Activated T-helper 17 cell treated with anti-CD3 and anti-CD28 coated beads, Interleukin-2, amount 50 U/mL, for 72 hours (primary cell): Measurements from ENCODE around the gene PRR23E. TPM values are rescaled to one million over a fixed set of nuclear protein-coding genes. Genes with fewer than 3 reads are reported as not detected.

Experiments
- ATAC-seq: fragments of 150-1000 bp; cut with Tn5 transposase; replicated peaks from 2 replicates; pipeline ENCODE4 v1.10.0; 2021; ENCODE audit warnings: mild to moderate bottlenecking, moderate library complexity
- H3K27ac Mint-ChIP-seq: one replicate; pipeline ENCODE4 v1.8.0; 2022; ENCODE audit warnings: mixed read lengths
- H3K27me3 Mint-ChIP-seq: one replicate; pipeline ENCODE4 v1.8.0; 2022; ENCODE audit warnings: mixed read lengths
- H3K36me3 Mint-ChIP-seq: one replicate; pipeline ENCODE4 v1.8.0; 2022; ENCODE audit warnings: low read depth, mild to moderate bottlenecking, mixed read lengths
- H3K4me1 Mint-ChIP-seq: one replicate; pipeline ENCODE4 v1.8.0; 2022; ENCODE audit warnings: mixed read lengths
- H3K4me3 Mint-ChIP-seq: one replicate; pipeline ENCODE4 v1.8.0; 2022; ENCODE audit warnings: mild to moderate bottlenecking, mixed read lengths
- H3K9me3 Mint-ChIP-seq: one replicate; pipeline ENCODE4 v1.8.0; 2022; ENCODE audit warnings: mixed read lengths
- total RNA-seq, 2 donors: library from RNA; stranded (reverse); gene quantifications; one replicate each; pipeline ENCODE4 v1.2.3, GENCODE V29; 2022

Gene PRR23E
- total RNA-seq, 2 donors from 2014 or later = not detected

- H3K9me3 Mint-ChIP-seq = no peaks in the 10 kb centered on the region
- H3K27me3 Mint-ChIP-seq = peaks cover 24% of the 10 kb centered on the region
- ATAC-seq = peak; percentile 45
- no peaks in the 10 kb centered on the region for H3K36me3 Mint-ChIP-seq
- no peaks in the 10 kb centered on the region for H3K4me1 Mint-ChIP-seq
- no peak overlapping the region for H3K27ac Mint-ChIP-seq
- no peak overlapping the region for H3K4me3 Mint-ChIP-seq
Measured at GRCh38 chr3:127216415-127217261, 23.7 kb downstream of the PRR23E start.

DNA sequence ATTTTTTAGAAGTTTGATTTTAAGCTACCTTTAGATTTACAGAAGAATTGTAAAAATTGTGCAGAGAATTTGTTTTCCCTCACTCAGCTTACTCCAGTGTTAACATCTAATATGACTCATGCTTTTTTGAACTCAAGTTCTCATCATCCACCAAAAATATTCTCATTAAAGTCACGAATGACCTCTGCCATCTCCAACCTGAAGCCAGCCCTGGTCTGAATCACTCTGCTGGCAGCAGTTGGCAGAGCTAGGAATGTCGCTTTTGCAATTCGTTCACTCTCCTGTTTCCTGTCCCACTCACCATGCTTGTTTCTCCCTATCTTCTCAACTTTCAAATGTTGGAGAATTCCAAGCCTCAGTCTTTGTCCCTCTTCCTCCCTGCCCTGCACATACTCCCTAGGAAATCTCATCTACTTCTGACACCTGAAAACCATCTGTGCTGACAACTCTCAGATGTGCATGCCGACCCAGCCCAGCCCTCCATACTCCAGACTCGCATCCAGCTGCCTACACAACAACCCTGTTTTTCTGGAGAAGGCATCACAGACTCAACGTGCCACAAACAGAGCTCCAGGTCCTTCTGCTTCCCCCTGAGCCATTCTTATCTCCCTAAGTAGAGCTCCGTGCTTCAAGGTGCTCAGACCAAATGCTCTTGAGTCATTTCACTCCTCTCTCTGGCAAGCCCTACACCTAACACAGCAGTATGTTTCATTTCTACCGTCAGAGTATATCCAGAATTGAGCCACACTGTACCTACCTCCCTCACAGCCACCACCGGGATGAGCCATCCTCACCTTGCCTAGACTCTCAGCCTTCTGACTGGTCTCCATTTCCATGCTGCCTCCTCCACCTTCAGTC is 24.9 kb downstream of the PRR23E start:
- Mint-ChIP-seq H3K4me3 (no peak overlapping the region), H3K27ac (no peak overlapping the region), H3K36me3 (no peaks in the 10 kb centered on the region), H3K4me1 (no peaks in the 10 kb centered on the region), H3K27me3 (peaks cover 19% of the 10 kb centered on the region), H3K9me3 (no peaks in the 10 kb centered on the region)
- peak; percentile 74 for ATAC-seq

GRCh38 chr3:127218454-127218922 is 25.6 kb downstream of the PRR23E start:
- Mint-ChIP-seq H3K27ac (no peak overlapping the region), H3K9me3 (no peaks in the 10 kb centered on the region), H3K27me3 (peaks cover 17% of the 10 kb centered on the region), H3K36me3 (no peaks in the 10 kb centered on the region), H3K4me1 (no peaks in the 10 kb centered on the region), H3K4me3 (no peak overlapping the region)
- no peak for ATAC-seq

DNA sequence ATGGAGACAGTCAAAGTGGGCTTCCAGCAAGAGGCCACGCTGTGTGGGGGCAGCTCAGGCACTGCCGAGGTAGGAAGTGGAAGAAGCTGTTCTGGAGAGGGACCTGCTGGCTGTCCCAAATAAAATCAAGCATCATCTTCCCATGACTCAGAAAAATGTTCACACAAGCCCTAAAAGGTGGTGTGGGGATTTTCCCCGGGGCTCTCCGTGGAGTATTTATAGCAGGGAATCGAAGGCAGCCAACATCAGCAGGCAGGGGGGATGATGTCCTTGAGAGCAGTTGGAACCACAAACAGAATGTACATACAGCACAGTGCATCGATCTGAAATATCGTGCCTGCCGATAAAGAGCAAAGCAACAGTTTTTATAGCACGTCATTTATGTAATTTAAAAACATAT is 27.6 kb downstream of the PRR23E start:
- H3K27me3 Mint-ChIP-seq = peaks cover 12% of the 10 kb centered on the region
- H3K27ac Mint-ChIP-seq = no peak overlapping the region
- no peak overlapping the region for H3K4me3 Mint-ChIP-seq
- H3K4me1 Mint-ChIP-seq = no peaks in the 10 kb centered on the region
- no peaks in the 10 kb centered on the region for H3K36me3 Mint-ChIP-seq
- no peak for ATAC-seq
- peaks cover 7% of the 10 kb centered on the region for H3K9me3 Mint-ChIP-seq

GRCh38 chr3:127221037-127221436 is 28.1 kb downstream of the PRR23E start:
- peaks cover 9% of the 10 kb centered on the region for H3K9me3 Mint-ChIP-seq
- peaks cover 12% of the 10 kb centered on the region for H3K27me3 Mint-ChIP-seq
- no peaks in the 10 kb centered on the region for H3K4me1 Mint-ChIP-seq
- no peak overlapping the region for H3K4me3 Mint-ChIP-seq
- no peaks in the 10 kb centered on the region for H3K36me3 Mint-ChIP-seq
- H3K27ac Mint-ChIP-seq = no peak overlapping the region
- ATAC-seq = no peak

- H3K9me3 Mint-ChIP-seq = peaks cover 9% of the 10 kb centered on the region
Measured at GRCh38 chr3:127221446-127222035, 28.6 kb downstream of the PRR23E start.

GRCh38 chr3:127222163-127222562 is 29.2 kb downstream of the PRR23E start:
- Mint-ChIP-seq H3K27ac (no peak overlapping the region), H3K27me3 (peaks cover 12% of the 10 kb centered on the region), H3K4me3 (no peak overlapping the region), H3K4me1 (no peaks in the 10 kb centered on the region), H3K36me3 (no peaks in the 10 kb centered on the region), H3K9me3 (peaks cover 9% of the 10 kb centered on the region)
- no peak for ATAC-seq

More at GRCh38 chr3:127221446-127222035, 28.6 kb downstream of the PRR23E start:
- Mint-ChIP-seq H3K36me3 (no peaks in the 10 kb centered on the region), H3K27ac (no peak overlapping the region), H3K4me1 (no peaks in the 10 kb centered on the region), H3K27me3 (peaks cover 12% of the 10 kb centered on the region), H3K4me3 (no peak overlapping the region)
- ATAC-seq = no peak

DNA sequence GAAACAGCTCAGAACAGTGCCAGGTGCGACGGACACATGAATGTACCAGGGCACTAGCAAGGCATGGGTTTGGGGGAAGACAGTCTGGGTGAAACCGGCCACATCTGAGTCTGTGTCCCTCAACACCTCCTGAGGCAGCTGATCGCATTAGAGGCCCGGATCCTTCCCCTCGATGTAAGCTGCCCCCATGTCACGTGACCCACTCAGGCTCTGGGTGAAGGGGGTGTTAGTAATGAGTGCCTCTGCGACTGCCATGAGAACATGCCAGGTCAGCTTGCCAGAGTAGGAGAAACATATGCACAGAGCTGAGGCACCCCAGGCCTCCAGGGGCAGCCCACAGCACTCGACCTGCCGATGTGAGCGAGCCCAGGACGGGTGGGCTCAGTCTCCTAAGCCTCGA is 29.7 kb downstream of the PRR23E start:
- no peak overlapping the region for H3K27ac Mint-ChIP-seq
- no peak for ATAC-seq
- H3K4me3 Mint-ChIP-seq = no peak overlapping the region
- peaks cover 12% of the 10 kb centered on the region for H3K27me3 Mint-ChIP-seq
- H3K36me3 Mint-ChIP-seq = no peaks in the 10 kb centered on the region
- peaks cover 9% of the 10 kb centered on the region for H3K9me3 Mint-ChIP-seq
- no peaks in the 10 kb centered on the region for H3K4me1 Mint-ChIP-seq

GRCh38 chr3:127224118-127224517 is 31.2 kb downstream of the PRR23E start:
- Mint-ChIP-seq H3K27me3 (peaks cover 12% of the 10 kb centered on the region), H3K9me3 (peaks cover 9% of the 10 kb centered on the region), H3K36me3 (no peaks in the 10 kb centered on the region), H3K4me1 (no peaks in the 10 kb centered on the region), H3K27ac (no peak overlapping the region), H3K4me3 (no peak overlapping the region)
- no peak for ATAC-seq

DNA sequence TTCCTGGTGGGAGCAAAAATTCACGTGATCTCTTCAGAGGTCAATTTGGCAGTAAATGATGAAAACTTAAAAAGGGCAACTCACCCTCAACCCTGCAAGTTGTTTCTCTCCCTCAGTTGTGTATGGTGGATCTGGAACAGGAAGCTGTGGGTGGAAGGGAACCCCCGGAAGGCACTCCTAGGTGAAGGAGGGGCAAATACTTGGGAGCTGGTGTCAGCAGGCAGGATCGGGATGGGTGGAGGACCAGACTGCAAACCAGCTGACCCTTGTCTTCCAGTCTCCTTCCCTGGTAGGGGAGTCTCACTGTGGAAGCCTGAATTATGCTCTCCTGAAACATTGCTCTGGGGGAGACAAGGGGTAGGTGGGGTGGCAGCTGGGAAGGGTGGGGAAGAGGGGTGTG is 33.5 kb downstream of the PRR23E start:
- peaks cover 14% of the 10 kb centered on the region for H3K27me3 Mint-ChIP-seq
- H3K4me3 Mint-ChIP-seq = no peak overlapping the region
- no peak overlapping the region for H3K27ac Mint-ChIP-seq
- peaks cover 15% of the 10 kb centered on the region for H3K9me3 Mint-ChIP-seq
- no peaks in the 10 kb centered on the region for H3K4me1 Mint-ChIP-seq
- no peak for ATAC-seq
- H3K36me3 Mint-ChIP-seq = no peaks in the 10 kb centered on the region

DNA sequence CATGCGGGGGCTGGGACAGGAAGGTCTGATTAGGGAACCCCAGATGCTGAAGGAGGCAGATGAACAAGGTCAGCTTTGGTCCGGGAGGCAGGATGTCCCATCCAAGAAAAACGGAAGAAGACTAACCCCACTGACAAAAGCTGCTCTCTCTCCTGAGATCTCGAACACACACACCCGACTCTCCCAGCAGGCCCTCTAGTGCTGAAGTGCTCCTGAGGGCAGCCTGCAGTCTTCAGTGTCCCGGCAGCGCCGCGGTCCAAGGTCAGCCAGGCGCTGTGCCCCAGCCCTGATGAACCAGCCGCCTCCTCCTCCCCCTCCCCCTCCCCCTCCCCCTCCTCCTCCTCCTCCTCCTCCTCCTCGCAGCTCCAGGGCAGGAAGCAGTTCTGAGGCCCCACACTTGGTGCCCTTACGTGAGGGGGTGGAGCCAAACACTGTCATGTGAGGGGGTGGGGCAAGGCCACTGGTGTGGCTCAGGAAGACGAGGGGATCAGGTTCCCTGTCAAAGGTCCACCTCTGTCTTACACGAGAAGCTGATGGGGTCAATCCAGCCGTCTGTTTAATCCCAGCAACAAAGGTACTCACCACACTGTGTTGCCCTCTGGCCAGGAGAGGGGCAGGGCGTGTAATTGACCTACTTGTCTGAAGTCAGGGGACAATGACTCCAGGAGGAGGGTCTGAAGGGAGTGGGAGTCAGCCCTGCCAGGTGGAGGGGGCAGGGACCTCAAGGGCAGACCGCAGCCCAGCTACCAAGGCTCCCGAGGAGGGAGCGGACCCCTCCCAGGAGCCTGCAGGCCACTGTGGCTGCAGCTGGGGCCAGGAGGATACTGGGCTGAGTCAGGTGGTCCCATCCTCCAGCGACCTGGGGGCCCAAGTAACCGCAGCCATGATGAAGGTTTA is 34.3 kb downstream of the PRR23E start:
- ATAC-seq = no peak

DNA sequence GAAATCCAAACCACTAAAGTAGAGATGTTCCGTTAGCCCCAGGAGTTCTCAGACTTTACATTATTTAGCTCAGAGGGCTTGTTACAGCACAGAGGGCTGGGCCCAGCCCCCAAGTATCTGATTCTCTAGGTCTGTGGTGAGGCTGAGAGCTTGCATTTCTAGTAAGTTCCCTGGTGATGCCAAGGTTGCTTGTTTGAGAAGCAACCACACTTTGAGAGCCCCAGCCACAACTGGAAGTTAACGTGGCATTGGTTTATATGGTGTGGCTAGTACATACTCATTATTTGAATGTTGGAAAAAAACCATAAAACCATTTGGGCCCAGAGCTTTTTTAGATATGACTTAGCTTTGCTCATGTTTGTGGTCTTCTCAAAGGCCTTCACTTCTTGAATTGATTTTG is 35.9 kb downstream of the PRR23E start:
- no peak overlapping the region for H3K4me3 Mint-ChIP-seq
- peaks cover 15% of the 10 kb centered on the region for H3K9me3 Mint-ChIP-seq
- no peaks in the 10 kb centered on the region for H3K36me3 Mint-ChIP-seq
- H3K27me3 Mint-ChIP-seq = peaks cover 14% of the 10 kb centered on the region
- no peaks in the 10 kb centered on the region for H3K4me1 Mint-ChIP-seq
- no peak overlapping the region for H3K27ac Mint-ChIP-seq
- ATAC-seq = peak; percentile 49

More for the DNA sequence above, 34.3 kb downstream of the PRR23E start:
- H3K9me3 Mint-ChIP-seq = peaks cover 15% of the 10 kb centered on the region
- H3K4me3 Mint-ChIP-seq = no peak overlapping the region
- no peak overlapping the region for H3K27ac Mint-ChIP-seq
- H3K27me3 Mint-ChIP-seq = peaks cover 14% of the 10 kb centered on the region
- H3K36me3 Mint-ChIP-seq = no peaks in the 10 kb centered on the region
- H3K4me1 Mint-ChIP-seq = no peaks in the 10 kb centered on the region

GRCh38 chr3:127233371-127233770 is 40.4 kb downstream of the PRR23E start:
- ATAC-seq = no peak

GRCh38 chr3:127234778-127235177 is 41.8 kb downstream of the PRR23E start:
- no peaks in the 10 kb centered on the region for H3K4me1 Mint-ChIP-seq
- H3K27me3 Mint-ChIP-seq = peaks cover 13% of the 10 kb centered on the region
- H3K4me3 Mint-ChIP-seq = no peak overlapping the region
- no peak overlapping the region for H3K27ac Mint-ChIP-seq
- no peak for ATAC-seq
- no peaks in the 10 kb centered on the region for H3K36me3 Mint-ChIP-seq
- peaks cover 6% of the 10 kb centered on the region for H3K9me3 Mint-ChIP-seq

More at GRCh38 chr3:127233371-127233770, 40.4 kb downstream of the PRR23E start:
- no peaks in the 10 kb centered on the region for H3K4me1 Mint-ChIP-seq
- no peak overlapping the region for H3K27ac Mint-ChIP-seq
- H3K4me3 Mint-ChIP-seq = no peak overlapping the region
- H3K36me3 Mint-ChIP-seq = no peaks in the 10 kb centered on the region
- H3K9me3 Mint-ChIP-seq = peaks cover 6% of the 10 kb centered on the region
- peaks cover 9% of the 10 kb centered on the region for H3K27me3 Mint-ChIP-seq
